22Rv1 (cell line): ENCODE measurements around the gene DCLK2.

ENCODE experiments used
- CTCF ChIP-seq: fragments of 450-650 bp; IDR thresholded peaks from 2 replicates; pipeline ENCODE4 v1.5.1; 2017; ENCODE audit warnings: mild to moderate bottlenecking
- ZFX ChIP-seq: fragments of 450-650 bp; IDR thresholded peaks from 2 replicates; pipeline ENCODE4 v1.6.1; 2017; ENCODE audit warnings: antibody characterized with exemption, borderline replicate concordance

DNA sequence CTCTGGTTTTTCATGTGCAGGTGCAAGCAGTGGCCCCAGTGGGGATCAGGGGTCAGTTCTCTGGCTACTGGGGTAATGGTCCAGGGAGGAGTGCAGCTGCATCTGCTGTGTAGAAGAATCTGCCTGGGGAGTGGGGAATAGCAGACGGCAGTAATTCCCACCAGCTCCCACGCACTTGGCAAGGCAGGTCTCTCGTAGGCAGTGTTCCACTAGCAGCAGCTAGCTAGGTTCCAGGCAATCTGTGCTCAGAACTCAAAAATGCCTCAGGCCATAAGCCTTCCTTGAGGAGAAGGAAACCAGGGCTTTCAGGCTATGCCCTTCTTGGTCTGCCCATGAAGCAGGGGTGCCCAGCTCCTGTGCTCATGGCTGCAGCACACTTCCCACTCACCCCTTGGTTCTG lies 38.8 kb downstream of the DCLK2 start:
- TF ChIP-seq CTCF (no peak), ZFX (no peak)
